ENCODE measurements around the gene LRRC4C. TPM values are rescaled to one million over a fixed set of nuclear protein-coding genes. Genes with fewer than 3 reads are reported as not detected.
"Not testable (repeated sequence)": the region's sequence is repeated elsewhere in the genome, so short reads cannot be mapped to it uniquely, and the experiment has no call there.

Gene LRRC4C
- total RNA-seq, 1 experiment from 2014 or later, result 0.06 TPM

DNA sequence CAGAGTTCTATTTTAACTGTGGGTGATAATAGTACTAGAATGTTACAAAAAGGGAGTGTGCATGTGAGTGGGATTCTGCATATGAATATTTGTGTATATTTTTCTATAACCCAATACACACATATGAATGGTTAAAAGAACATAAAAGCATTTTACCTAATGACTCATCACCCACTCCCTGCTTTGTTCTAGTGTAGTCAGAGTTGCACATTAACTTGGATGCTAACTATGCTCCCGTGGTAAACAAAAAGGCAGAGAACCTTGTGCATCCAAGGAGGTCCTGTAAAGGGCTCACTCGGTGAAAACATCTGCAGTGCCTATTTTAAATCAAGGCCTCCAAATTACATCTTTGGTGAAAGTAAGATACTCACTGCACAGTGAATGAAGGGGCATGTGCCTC, 1289.4 kb downstream of the LRRC4C start:
- DNase-seq, result no peak
- no peaks in the 10 kb centered on the region for H3K27me3 ChIP-seq
- H3K36me3 ChIP-seq, result no peaks in the 10 kb centered on the region
- no peak overlapping the region for H3K4me3 ChIP-seq
- no peaks in the 10 kb centered on the region for H3K4me1 ChIP-seq
- 0 out of 2 replicates have a peak, but pooled peaks cover 2% of the 10 kb centered on the region for H3K9me3 ChIP-seq (replicated peaks)
- H3K27ac ChIP-seq, result no peak overlapping the region

DNA sequence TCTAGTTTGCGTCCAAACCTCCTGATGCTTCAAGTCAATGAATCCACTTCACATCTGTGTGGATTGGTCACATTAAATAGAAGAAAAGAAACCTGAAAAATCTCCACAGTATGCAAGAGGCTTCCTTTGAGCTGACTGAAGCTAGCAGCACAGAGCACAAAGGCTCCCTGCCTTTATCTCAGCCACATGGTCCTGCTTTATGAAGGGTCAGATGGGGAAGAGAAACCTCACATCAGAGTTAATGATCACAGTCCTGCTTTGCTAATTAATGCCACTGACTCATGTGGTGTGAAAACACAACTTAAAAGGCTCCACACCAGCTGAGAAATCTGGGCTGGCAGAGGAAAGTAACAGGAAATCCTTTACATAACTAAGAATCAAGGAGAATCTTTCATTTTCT, 1291.0 kb downstream of the LRRC4C start:
- DNase-seq, result no peak
- Histone ChIP-seq H3K27ac (no peak overlapping the region), H3K9me3 (replicated peaks) (0 out of 2 replicates have a peak, but pooled peaks cover 2% of the 10 kb centered on the region), H3K27me3 (no peaks in the 10 kb centered on the region), H3K4me3 (no peak overlapping the region), H3K36me3 (no peaks in the 10 kb centered on the region), H3K4me1 (no peaks in the 10 kb centered on the region)

DNA sequence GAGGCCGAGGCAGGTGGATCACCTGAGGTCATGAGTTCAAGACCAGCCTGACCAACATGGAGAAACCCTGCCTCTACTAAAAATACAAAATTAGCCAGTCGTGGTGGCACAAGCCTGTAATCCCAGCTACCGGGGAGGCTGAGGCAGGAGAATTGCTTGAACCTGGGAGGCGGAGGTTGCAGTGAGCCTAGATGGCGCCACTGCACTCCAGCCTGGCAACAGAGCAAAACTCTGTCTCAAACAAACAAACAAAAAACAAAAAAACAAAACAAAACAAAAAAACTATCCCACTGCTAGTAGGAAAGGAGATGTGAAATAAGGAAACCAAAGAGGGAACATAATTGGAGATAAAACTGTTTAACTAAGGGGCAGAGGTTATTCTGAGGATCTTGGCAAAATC, 1291.6 kb downstream of the LRRC4C start:
- H3K36me3 ChIP-seq; H3K4me1 ChIP-seq; H3K27ac ChIP-seq; H3K4me3 ChIP-seq; H3K27me3 ChIP-seq; H3K9me3 ChIP-seq (replicated peaks); DNase-seq: not testable (repeated sequence)

DNA sequence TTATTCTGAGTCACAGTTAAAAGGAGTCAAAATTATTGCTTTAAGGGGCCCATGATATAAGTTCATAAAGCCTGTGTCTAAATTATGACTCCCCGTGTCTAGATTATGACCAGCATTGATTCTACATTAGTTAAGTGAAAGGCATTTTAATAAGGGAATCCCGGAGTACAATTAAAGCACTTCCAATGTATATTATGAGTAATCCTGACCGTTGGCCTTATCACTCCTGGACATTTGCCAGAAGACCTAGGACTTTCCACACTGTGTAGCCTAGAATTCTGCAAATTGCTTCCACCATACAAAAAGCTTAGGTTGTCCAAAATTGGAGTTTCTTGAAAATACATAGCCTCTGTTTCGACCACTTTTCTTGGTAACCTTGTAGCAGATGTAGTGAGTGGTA, 1292.6 kb downstream of the LRRC4C start:
- H3K9me3 ChIP-seq (replicated peaks), result 0 out of 2 replicates have a peak, but pooled peaks cover 2% of the 10 kb centered on the region
- no peak for DNase-seq
- H3K27ac ChIP-seq, result no peak overlapping the region
- H3K27me3 ChIP-seq, result no peaks in the 10 kb centered on the region
- H3K4me3 ChIP-seq, result no peak overlapping the region
- no peaks in the 10 kb centered on the region for H3K4me1 ChIP-seq
- H3K36me3 ChIP-seq, result no peaks in the 10 kb centered on the region

DNA sequence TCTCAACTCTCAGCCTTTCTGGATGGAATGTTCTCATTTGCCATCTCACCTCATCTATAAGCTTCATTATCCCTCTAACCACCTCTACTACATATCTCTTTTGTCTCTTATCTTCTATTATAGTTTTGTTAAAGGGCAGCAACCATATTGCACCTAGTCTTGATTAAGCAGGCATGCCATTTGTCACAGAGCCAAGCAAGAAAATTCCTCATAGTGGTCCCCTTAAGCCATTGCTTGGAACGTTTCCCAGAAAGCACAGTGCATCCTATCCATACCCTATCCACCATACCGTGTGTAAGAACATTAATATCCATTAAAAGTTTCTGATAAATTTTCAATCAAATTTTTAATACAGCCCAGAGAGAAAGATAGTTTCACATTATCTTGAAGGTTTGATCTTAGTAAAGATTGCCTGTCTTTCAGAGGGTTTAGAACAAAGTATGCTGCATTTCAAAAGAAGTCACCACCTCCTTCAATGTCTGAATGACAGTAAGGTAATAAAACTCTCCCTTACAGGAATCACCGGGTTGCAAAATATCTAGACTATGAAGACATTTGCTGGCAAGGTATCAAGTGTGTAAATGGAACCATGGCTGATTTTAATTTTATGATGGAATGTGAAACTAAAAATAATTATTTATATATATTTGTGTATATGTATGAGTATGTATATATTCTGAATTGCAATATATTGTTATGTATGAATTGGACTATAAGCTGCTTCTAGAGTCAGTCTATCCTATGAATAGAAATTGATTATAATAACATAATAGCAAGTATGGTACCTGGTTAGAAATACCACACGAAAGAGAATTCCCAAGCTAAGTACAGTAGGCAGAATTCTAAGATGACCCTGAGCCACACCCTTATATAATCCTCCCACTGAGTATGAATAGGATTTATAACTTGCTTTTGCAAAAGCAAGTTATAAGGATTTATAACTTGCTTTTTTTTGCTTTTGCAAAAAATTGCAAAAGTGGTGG, 1296.3 kb downstream of the LRRC4C start:
- no peak overlapping the region for H3K4me3 ChIP-seq
- H3K36me3 ChIP-seq, result no peaks in the 10 kb centered on the region
- DNase-seq, result peak in 1 of 2 experiments; percentile 6
- 0 out of 2 replicates have a peak, but pooled peaks cover 2% of the 10 kb centered on the region for H3K9me3 ChIP-seq (replicated peaks)
- H3K27ac ChIP-seq, result no peak overlapping the region
- H3K27me3 ChIP-seq, result no peaks in the 10 kb centered on the region
- H3K4me1 ChIP-seq, result no peaks in the 10 kb centered on the region

DNA sequence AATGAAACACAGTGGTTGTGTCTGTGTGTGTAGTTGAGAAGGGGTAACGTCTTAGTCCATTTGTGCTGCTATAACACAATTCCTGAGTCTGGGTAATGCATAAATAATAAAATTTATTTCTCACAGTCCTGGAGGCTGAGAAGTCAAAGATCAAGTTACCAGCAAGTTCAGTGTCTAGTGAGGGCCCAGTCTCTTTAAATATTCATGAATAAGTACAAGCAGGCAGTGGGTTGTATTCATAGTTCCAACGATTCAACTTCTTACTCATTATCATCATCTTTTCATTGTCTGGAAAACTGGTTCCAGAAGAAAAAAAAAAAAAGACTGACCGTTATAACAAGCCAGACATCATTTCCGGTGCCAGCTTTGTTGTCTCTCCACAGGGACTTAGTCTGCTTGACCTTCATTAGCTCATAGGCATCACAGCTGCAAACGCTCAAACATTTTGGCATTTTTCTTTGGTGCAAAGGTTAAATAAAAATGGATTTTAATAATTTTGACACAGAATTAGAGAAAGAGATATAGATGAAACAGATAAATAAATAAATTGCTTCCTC, 1297.5 kb downstream of the LRRC4C start:
- no peaks in the 10 kb centered on the region for H3K36me3 ChIP-seq
- 0 out of 2 replicates have a peak, but pooled peaks cover 2% of the 10 kb centered on the region for H3K9me3 ChIP-seq (replicated peaks)
- H3K4me3 ChIP-seq, result no peak overlapping the region
- no peak overlapping the region for H3K27ac ChIP-seq
- no peaks in the 10 kb centered on the region for H3K4me1 ChIP-seq
- DNase-seq, result no peak
- H3K27me3 ChIP-seq, result no peaks in the 10 kb centered on the region

DNA sequence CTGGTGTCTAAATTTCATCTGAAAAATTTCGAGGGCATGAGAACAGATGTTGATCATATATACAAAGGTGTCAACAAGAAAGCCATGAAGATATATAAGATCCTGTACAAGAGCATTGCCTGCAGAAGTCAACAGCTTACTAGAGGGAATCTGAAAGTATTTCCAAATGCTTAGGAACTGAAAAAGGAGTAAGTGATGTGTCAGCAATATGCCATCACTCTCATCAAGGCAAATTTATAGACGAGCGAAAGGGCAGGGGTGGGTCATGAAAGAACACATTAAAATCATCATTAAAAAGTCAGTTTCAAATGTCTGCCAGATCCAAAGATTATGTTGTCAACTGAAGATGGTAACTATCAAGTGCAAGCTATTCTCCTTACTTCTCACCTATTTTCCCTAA, 1299.0 kb downstream of the LRRC4C start:
- DNase-seq, result no peak
- no peaks in the 10 kb centered on the region for H3K27me3 ChIP-seq
- no peak overlapping the region for H3K27ac ChIP-seq
- H3K9me3 ChIP-seq (replicated peaks), result no peaks in the 10 kb centered on the region
- no peaks in the 10 kb centered on the region for H3K36me3 ChIP-seq
- no peak overlapping the region for H3K4me3 ChIP-seq
- no peaks in the 10 kb centered on the region for H3K4me1 ChIP-seq

DNA sequence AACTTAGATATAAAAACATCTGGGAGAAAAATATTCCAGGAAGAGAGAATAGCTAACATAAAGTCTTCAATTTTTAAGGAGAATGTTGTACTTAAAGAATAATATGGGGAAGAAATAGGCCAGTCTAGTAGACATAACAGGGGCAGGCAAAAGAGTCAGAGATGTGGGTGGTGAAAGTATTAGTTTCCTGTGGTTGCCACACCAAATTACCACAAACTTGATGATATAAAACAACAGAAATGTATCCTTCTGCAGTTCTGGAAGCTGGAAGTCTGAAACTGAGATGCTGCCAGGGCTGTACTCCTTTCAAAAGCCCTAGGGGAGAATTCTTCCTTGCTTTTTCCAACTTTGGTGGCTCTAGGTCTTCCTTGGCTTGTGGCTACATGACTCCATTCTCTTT, 1309.7 kb downstream of the LRRC4C start:
- DNase-seq, result no peak
- no peak overlapping the region for H3K27ac ChIP-seq

DNA sequence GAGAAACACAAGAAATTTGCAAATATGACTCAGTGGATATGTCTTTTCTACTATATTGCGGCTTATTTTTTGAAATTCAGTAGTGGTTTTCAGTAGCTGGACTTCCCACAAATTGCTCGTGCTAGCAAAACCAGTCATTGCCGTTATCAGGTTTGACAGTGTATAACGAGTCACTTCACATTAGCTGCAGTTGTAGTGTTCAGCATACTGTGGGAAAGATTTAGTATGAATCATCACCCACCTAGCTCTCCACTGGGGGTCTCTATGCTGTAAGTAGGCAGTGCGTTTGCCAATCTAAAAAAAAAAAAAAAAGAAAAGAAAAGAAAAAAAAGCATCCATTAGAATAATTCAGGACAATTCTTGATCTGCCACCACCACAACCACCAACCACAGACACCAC, 1318.9 kb downstream of the LRRC4C start:
- no peak overlapping the region for H3K27ac ChIP-seq
- no peak overlapping the region for H3K4me3 ChIP-seq
- no peaks in the 10 kb centered on the region for H3K9me3 ChIP-seq (replicated peaks)
- H3K4me1 ChIP-seq, result no peaks in the 10 kb centered on the region
- no peaks in the 10 kb centered on the region for H3K27me3 ChIP-seq
- H3K36me3 ChIP-seq, result no peaks in the 10 kb centered on the region
- DNase-seq, result no peak

More for the DNA sequence above, 1309.7 kb downstream of the LRRC4C start:
- Histone ChIP-seq H3K27me3 (no peaks in the 10 kb centered on the region), H3K36me3 (no peaks in the 10 kb centered on the region), H3K4me3 (no peak overlapping the region), H3K9me3 (replicated peaks) (no peaks in the 10 kb centered on the region; the same call in 1 of the 2 replicates), H3K4me1 (no peaks in the 10 kb centered on the region)

DNA sequence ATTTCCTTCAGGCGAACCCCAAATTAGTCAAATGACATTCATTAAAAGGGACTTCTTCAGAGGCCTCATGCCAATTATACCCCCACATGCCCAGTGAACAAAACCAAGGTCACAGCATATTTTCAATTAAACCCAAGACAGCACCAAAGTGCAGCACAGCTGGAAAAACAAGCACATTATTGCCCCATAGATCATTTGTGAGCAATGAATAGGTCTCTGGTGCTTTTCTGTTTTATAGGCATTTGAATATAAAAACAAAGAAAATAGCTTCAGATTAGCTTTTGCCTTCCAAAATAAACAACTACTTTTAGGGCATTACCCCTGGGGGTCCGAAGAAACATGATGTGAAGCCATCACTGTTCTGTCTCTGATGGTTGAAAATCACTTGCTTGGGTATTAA, 1319.9 kb downstream of the LRRC4C start:
- no peaks in the 10 kb centered on the region for H3K36me3 ChIP-seq
- no peak overlapping the region for H3K4me3 ChIP-seq
- H3K27ac ChIP-seq, result no peak overlapping the region
- H3K9me3 ChIP-seq (replicated peaks), result no peaks in the 10 kb centered on the region
- H3K4me1 ChIP-seq, result no peaks in the 10 kb centered on the region
- H3K27me3 ChIP-seq, result no peaks in the 10 kb centered on the region
- DNase-seq, result no peak

DNA sequence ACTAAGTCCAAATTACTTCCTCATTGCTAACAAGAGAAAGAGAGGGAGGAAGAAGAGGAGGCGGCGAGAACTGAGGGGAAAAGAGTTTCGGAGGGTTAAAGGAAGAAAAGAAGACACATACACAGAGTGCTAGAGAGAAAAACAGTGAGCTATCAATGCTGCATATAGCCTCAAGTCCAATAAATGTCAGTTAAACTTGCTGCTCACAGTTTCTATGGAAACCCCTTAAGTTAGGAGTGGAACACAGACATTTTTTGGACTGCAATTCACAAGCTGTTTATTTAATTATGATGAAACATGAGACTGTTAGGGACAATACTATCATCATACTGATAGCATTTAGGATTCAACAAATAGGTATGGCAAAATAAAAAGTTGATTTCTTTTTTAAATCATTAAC, 1320.4 kb downstream of the LRRC4C start:
- H3K9me3 ChIP-seq (replicated peaks), result no peaks in the 10 kb centered on the region
- no peaks in the 10 kb centered on the region for H3K36me3 ChIP-seq
- no peak for DNase-seq
- no peaks in the 10 kb centered on the region for H3K27me3 ChIP-seq
- H3K4me3 ChIP-seq, result no peak overlapping the region
- H3K4me1 ChIP-seq, result no peaks in the 10 kb centered on the region
- no peak overlapping the region for H3K27ac ChIP-seq

DNA sequence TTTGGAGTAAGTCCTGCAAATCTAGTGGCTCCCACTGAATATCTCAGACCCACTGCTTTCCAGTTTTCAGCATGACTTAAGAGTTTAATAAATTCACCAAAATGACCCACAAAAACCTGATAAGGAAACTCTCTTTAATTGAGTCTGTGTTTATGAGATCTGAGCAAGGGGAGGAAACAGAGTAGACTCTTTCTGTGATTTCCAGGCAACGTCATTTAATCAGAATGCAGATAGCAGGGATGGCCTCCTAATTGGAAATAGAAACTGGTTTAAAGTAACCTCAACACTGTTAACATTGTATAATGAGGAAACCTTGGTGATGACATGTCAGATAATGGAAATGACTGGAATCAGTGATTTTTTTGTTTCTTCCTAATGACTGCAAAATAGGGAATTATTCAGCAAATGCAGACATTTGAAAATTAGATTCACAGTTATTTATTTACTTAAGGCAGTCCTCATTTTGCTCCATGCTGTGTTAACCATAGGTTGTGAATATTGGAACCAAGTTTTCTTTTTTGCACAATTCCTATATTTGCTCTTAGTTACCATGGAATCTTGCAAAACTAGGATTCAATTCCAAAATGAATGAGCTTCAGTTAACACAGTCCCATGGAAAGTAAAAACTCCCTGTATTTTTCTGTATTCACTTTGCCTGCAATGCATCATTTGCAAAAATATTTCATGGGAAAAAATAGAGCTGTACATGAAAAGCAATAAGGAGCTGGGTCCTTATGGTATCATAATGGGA, 1324.5 kb downstream of the LRRC4C start:
- Histone ChIP-seq H3K9me3 (replicated peaks) (no peaks in the 10 kb centered on the region), H3K27me3 (peaks cover 11% of the 10 kb centered on the region), H3K4me1 (no peaks in the 10 kb centered on the region), H3K4me3 (no peak overlapping the region), H3K27ac (no peak overlapping the region), H3K36me3 (no peaks in the 10 kb centered on the region)
- DNase-seq, result no peak

DNA sequence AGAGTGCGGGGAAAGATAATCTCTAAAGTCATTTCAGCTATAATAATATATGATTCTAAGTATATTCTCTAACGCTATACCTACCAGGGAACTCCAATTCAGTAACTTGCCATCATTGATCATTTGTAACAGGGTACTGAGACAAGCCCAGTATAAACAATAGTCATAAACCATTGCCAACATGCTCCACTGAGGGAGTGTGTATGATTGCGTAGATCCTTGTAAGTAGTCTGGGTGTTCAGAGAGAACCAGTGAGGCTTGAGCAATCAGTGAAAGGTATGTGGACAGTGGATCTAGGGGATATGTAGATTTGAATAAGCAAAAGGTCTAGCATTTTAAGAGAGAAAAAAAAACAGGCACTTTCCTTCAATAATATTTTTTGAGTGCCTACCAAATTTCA, 1326.0 kb downstream of the LRRC4C start:
- no peak for DNase-seq

DNA sequence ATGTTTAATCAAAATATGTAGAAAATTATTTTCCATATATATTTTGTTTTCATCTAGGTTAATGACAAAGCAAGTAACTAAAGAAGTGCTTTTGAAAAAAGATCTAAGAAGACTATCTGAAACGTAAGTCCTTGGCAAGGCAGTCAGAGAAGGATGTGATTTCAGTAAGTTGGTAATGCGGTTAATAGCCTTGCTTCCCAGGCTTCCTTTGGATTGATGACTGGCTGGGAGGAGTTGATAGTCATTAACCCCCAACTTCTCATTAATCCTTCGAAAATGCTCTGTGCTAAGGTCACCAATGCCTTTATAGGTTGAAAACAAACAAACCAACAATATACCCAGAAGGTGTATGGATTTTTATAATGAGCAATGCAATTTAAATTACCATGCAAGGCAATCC, 1326.5 kb downstream of the LRRC4C start:
- Histone ChIP-seq H3K36me3 (no peaks in the 10 kb centered on the region), H3K4me1 (no peaks in the 10 kb centered on the region), H3K27ac (no peak overlapping the region), H3K27me3 (peaks cover 11% of the 10 kb centered on the region), H3K9me3 (replicated peaks) (no peaks in the 10 kb centered on the region), H3K4me3 (no peak overlapping the region)
- DNase-seq, result no peak

More for the DNA sequence above, 1326.0 kb downstream of the LRRC4C start:
- no peak overlapping the region for H3K4me3 ChIP-seq
- no peak overlapping the region for H3K27ac ChIP-seq
- peaks cover 11% of the 10 kb centered on the region for H3K27me3 ChIP-seq
- no peaks in the 10 kb centered on the region for H3K9me3 ChIP-seq (replicated peaks)
- no peaks in the 10 kb centered on the region for H3K4me1 ChIP-seq
- no peaks in the 10 kb centered on the region for H3K36me3 ChIP-seq

DNA sequence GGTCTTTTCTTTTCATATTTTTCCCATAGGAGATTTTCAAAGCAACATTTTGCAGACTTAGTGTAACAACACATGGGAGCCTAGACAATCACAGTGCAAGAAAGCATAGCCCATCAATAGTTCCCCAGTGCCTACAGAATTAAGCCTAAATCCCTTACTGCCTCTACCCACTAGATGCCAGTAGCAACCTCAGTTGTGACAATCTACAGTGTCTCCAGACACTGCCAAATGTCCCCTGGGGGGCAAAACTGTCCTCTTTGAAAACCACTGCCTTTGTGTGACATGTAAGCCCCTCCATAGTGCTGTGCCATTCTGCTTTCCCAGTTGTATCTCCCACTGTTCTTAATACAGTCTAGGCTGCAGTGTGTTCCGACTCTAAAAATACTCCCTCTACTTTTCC, 1329.0 kb downstream of the LRRC4C start:
- Histone ChIP-seq H3K27ac (no peak overlapping the region), H3K36me3 (no peaks in the 10 kb centered on the region), H3K9me3 (replicated peaks) (no peaks in the 10 kb centered on the region), H3K4me1 (no peaks in the 10 kb centered on the region), H3K27me3 (peaks cover 11% of the 10 kb centered on the region), H3K4me3 (no peak overlapping the region)
- DNase-seq, result no peak
